ENCODE data around the gene PMIS2.
A peak's percentile ranks its signal among the peaks of the same experiment; 100 is the strongest.

Gene PMIS2

GRCh38 chr19:35556846-35557538 lies 29.0 kb upstream of the PMIS2 start:
- DNase-seq (ENCODE audit: low read depth), result no peak
- no peak for TF ChIP-seq CTCF (IDR thresholded peaks at IDR 0.05; ENCODE audit: low read length, missing control alignments)
- H3K4me3 ChIP-seq (replicated peaks; ENCODE audit: low read depth, low read length), result no peak overlapping the region

DNA sequence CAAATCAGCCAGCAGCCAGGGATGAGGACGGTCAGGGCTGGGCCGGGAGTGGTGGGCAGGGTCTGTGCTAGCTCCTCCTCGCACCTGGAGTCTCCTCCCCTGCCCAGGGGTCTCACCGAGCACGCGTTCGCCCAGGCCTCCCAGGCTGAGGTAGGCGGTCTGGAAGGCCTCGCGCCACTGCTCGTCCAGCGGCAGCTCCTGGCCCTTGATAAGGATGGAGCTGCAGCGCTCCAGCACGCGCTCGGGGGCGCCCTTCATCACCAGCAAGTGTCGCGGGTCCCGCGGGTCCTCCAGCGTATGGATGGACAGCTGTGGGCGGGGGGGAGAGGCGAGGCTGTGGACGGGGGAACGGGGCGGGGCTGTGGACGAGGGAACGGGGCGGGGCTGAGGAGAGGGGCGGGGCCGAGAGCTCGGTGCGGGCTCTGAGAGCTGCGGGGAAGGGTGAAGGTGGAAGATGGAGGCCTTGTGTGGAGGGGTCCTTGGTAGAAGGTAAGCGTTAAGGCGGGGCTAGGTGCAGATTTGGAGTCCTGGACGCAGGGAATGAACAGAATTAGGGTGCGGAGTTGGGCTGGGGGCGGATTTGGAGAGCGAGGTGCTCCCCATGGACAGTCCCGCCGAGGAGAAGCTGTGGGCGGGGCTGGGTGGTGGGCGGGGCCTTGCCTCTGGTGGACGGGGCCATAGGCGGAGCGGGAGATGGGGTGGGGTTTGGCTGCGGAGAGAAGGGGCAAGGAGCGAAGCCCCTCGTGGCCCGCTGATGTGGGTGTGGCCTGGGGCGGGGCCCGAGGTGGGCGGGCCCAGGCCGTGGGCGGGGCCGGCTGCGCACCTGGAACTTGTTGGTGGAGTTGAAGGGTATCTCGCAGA lies 28.2 kb upstream of the PMIS2 start:
- peak overlapping the region; percentile 47 for H3K4me3 ChIP-seq (replicated peaks; ENCODE audit: low read depth, low read length)
- peak; percentile 58 for DNase-seq (ENCODE audit: low read depth)
- TF ChIP-seq CTCF (IDR thresholded peaks at IDR 0.05; ENCODE audit: low read length, missing control alignments), result no peak

DNA sequence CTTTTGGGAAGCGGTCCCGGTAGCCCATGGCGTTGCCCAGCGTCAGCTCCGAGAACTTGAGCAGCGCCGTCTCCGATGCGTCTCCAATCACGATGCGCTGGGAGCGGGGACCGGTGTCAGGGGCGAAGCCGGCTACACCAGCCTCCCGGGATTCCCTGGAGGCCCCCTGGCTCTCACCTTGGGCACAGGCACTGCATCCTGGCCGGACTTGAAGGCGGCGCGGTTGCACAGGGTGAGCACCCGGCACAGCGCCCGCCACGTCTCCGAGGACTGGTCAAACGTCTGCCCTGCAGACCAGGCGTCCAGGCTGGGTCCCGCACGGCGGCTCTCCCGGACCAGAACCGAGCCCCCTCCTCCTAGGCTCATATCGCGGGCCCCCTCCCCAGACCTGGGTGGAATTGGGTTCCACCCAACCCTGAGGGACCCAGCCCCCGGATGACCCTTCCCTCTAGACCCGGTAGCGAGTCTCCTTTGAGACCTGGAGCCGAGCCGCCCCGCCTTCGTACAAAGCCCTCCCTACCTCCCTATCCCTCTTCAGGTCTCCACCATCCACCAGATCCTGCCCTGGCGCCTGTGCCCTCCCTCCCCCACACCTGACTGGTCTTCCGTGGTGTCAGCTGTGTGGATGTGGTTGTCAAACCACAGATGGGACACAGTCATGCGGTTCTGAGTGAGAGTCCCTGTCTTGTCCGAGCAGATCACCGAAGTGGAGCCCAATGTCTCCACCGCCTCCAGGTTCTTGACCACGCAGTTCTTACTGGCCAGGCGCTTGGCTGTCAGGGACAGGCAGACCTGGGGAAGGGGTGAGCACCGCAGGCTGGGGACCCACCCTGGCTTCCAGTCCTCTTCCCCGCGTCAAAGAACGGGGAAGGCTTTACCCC lies 27.3 kb upstream of the PMIS2 start:
- DNase-seq (ENCODE audit: low read depth), result no peak
- TF ChIP-seq CTCF (IDR thresholded peaks at IDR 0.05; ENCODE audit: low read length, missing control alignments), result no peak
- peak overlapping the region; percentile 47 for H3K4me3 ChIP-seq (replicated peaks; ENCODE audit: low read depth, low read length)

DNA sequence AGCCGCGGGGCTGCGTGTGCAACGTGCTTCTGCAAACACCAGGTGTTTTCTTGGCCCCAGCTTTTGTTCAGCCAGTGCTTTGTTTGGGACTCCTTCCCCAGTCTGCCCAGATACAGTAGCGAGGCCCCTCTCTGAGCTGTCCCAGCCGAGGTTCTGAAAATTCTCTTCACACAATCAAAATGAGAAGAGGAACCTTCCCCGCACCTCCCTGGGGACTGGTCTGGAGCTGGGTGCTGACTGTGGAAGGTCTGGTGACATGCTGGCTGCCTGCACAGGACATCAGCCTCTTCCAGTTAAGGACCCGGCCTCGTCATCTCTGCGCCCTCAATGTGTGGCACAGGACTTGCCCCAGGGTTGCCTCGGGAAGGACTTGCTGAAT lies 26.7 kb upstream of the PMIS2 start:
- TF ChIP-seq CTCF (IDR thresholded peaks at IDR 0.05; ENCODE audit: low read length, missing control alignments), result no peak
- DNase-seq (ENCODE audit: low read depth), result no peak
- H3K4me3 ChIP-seq (replicated peaks; ENCODE audit: low read depth, low read length), result no peak overlapping the region

GRCh38 chr19:35559781-35560180 lies 26.2 kb upstream of the PMIS2 start:
- no peak for TF ChIP-seq CTCF (IDR thresholded peaks at IDR 0.05; ENCODE audit: low read length, missing control alignments)
- no peak overlapping the region for H3K4me3 ChIP-seq (replicated peaks; ENCODE audit: low read depth, low read length)
- no peak for DNase-seq (ENCODE audit: low read depth)

DNA sequence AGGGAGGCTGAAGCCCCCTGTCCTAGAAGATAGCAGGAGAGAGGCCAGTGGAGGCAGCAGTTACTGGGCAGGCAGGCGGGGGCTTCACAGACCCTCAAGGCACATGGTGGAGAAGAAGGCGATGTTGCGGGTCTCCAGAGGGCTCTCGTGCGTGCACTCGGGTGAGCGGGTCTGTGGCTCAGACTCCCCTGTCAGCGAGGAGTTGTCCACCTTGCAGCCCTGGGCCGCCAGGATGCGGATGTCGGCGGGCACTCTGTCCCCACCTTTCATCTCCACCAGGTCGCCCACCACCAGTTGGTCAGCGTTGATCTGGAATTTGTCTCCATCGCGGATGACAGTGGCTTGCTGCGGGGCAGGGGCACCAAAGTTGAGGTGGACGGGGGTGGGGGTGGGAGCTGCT lies 25.7 kb upstream of the PMIS2 start:
- no peak for TF ChIP-seq CTCF (IDR thresholded peaks at IDR 0.05; ENCODE audit: low read length, missing control alignments)
- H3K4me3 ChIP-seq (replicated peaks; ENCODE audit: low read depth, low read length), result no peak overlapping the region
- DNase-seq (ENCODE audit: low read depth), result no peak
